Fibroblast of lung (primary cell): Measurements from ENCODE around the gene TTLL9. TPM values are rescaled to one million over a fixed set of nuclear protein-coding genes. Genes with fewer than 3 reads are reported as not detected.

Source experiments
- DNase-seq, 2 donors: peaks; one replicate each; pipeline versions ENCODE4 v3.0.0 to v3.0.0-alpha.2; 2010; ENCODE audit warnings: low read depth in 2 of 2
- H2AFZ ChIP-seq: 2 replicates; pipeline ENCODE4 v1.5.1; 2012; ENCODE audit warnings: low read length, control low read depth, inconsistent platforms
- H3K27ac ChIP-seq: 2 replicates; pipeline ENCODE4 v1.5.1; 2011; ENCODE audit warnings: low read length, control low read depth; ENCODE audit not compliant: insufficient read depth
- H3K27me3 ChIP-seq: 2 replicates; pipeline ENCODE4 v1.5.1; 2011; ENCODE audit warnings: mild to moderate bottlenecking, low read length; ENCODE audit not compliant: control insufficient read depth, insufficient read depth
- H3K36me3 ChIP-seq: 2 replicates; pipeline ENCODE4 v1.5.1; 2011; ENCODE audit warnings: low read length; ENCODE audit not compliant: control insufficient read depth, insufficient read depth
- H3K4me1 ChIP-seq: 2 replicates; pipeline ENCODE4 v1.5.1; 2011; ENCODE audit warnings: low read length; ENCODE audit not compliant: control insufficient read depth, insufficient read depth; ENCODE audit errors: extremely low read depth
- H3K4me2 ChIP-seq: 2 replicates; pipeline ENCODE4 v1.5.1; 2011; ENCODE audit warnings: low read length, control low read depth; ENCODE audit not compliant: insufficient read depth; ENCODE audit errors: extremely low read depth
- H3K4me3 ChIP-seq, 4 experiments: fragments of 200-600 bp in 1 of 4; sonication (generic) in 1 of 4; replicated peaks in 1 of 4; 2 replicates each; pipeline ENCODE4 v1.5.1; 2011 to 2016; ENCODE audit warnings: low read length in 4 of 4, low read depth in 3 of 4, mild to moderate bottlenecking in 3 of 4, control low read depth in 2 of 4, inconsistent platforms in 1 of 4, mixed read lengths in 1 of 4; ENCODE audit not compliant: insufficient read depth in 1 of 4; ENCODE audit errors: control extremely low read depth in 1 of 4
- H3K79me2 ChIP-seq: 2 replicates; pipeline ENCODE4 v1.5.1; 2012; ENCODE audit warnings: mild to moderate bottlenecking, low read length, inconsistent platforms; ENCODE audit not compliant: control insufficient read depth, insufficient read depth
- H3K9ac ChIP-seq: 2 replicates; pipeline ENCODE4 v1.5.1; 2011; ENCODE audit warnings: mild to moderate bottlenecking, low read length, control low read depth; ENCODE audit not compliant: insufficient read depth
- H3K9me3 ChIP-seq: 2 replicates; pipeline ENCODE4 v1.5.1; 2012; ENCODE audit warnings: low read depth, low read length; ENCODE audit not compliant: control insufficient read depth, insufficient read depth
- H4K20me1 ChIP-seq: 2 replicates; pipeline ENCODE4 v1.5.1; 2011; ENCODE audit warnings: low read length; ENCODE audit not compliant: control insufficient read depth, insufficient read depth; ENCODE audit errors: extremely low read depth
- CTCF ChIP-seq, 2 donors: IDR thresholded peaks in 1 of 2; conservative IDR thresholded peaks in 1 of 2; 1 replicate in 1 of 2; 2 replicates in 1 of 2; pipeline ENCODE4 v1.5.1; 2011 to 2012; ENCODE audit warnings: low read length in 2 of 2, control low read depth in 1 of 2, inconsistent platforms in 1 of 2, low read depth in 1 of 2, mild to moderate bottlenecking in 1 of 2
- EZH2 ChIP-seq: IDR thresholded peaks from 2 replicates; pipeline ENCODE4 v1.5.1; 2012; ENCODE audit warnings: low read length, control low read depth, mild to moderate bottlenecking; ENCODE audit errors: missing control alignments
- polyA plus RNA-seq, 2 donors: library from polyadenylated mRNA; depleted of rRNA in 1 of 2; stranded (reverse) in 1 of 2; unstranded in 1 of 2; fragments of >200 nt; gene quantifications; 2 replicates each; pipeline ENCODE4 v1.2.1, GENCODE V29; 2011 to 2012; ENCODE audit warnings: missing spikeins in 1 of 2
- total RNA-seq: library from RNA; depleted of rRNA; stranded (reverse); fragments of >200 nt; gene quantifications from 2 replicates; pipeline ENCODE4 v1.2.1, GENCODE V29; 2014

Gene TTLL9
- total and polyA plus RNA-seq, 2 donors (not counting 1 experiment from before 2014, with no cell fraction given) = 0.05 TPM; not detected in 1

- Histone ChIP-seq H3K79me2 (no peaks in the 10 kb centered on the region), H3K36me3 (no peaks in the 10 kb centered on the region), H3K9me3 (no peaks in the 10 kb centered on the region), H3K27me3 (peaks cover 11% of the 10 kb centered on the region), H4K20me1 (no peaks in the 10 kb centered on the region), H3K4me3 (no peak overlapping the region), H3K4me1 (no peaks in the 10 kb centered on the region), H3K4me2 (no peak overlapping the region), H3K9ac (no peak overlapping the region), H2AFZ (no peak overlapping the region), H3K27ac (no peak overlapping the region)
- DNase-seq = no peak
- TF ChIP-seq CTCF (conservative IDR thresholded peaks at IDR 0.05 in 1 of 2, IDR thresholded peaks at IDR 0.05 in 1 of 2; ENCODE audit: low read depth in 1 of 2, low read length in 2 of 2) = no peak
- TF ChIP-seq EZH2 = no peak
Observed at GRCh38 chr20:31901615-31902014, 31.2 kb downstream of the TTLL9 start.

- Histone ChIP-seq H4K20me1 (no peaks in the 10 kb centered on the region), H3K27me3 (peaks cover 7% of the 10 kb centered on the region), H3K4me3 (no peak overlapping the region), H3K36me3 (no peaks in the 10 kb centered on the region), H3K9me3 (no peaks in the 10 kb centered on the region), H3K79me2 (no peaks in the 10 kb centered on the region), H3K27ac (no peak overlapping the region), H2AFZ (no peak overlapping the region), H3K9ac (no peak overlapping the region), H3K4me1 (no peaks in the 10 kb centered on the region), H3K4me2 (no peak overlapping the region)
- TF ChIP-seq EZH2 (no peak), CTCF (conservative IDR thresholded peaks at IDR 0.05 in 1 of 2, IDR thresholded peaks at IDR 0.05 in 1 of 2; ENCODE audit: low read depth in 1 of 2, low read length in 2 of 2) (no peak)
- DNase-seq = no peak
Observed at GRCh38 chr20:31903627-31904386, 33.4 kb downstream of the TTLL9 start.

GRCh38 chr20:31906001-31906400 lies 35.6 kb downstream of the TTLL9 start:
- no peaks in the 10 kb centered on the region for H3K79me2 ChIP-seq
- no peak overlapping the region for H3K9ac ChIP-seq
- H3K27me3 ChIP-seq = no peaks in the 10 kb centered on the region
- no peaks in the 10 kb centered on the region for H3K4me1 ChIP-seq
- no peaks in the 10 kb centered on the region for H3K36me3 ChIP-seq
- no peaks in the 10 kb centered on the region for H4K20me1 ChIP-seq
- no peak overlapping the region for H2AFZ ChIP-seq
- DNase-seq = no peak
- no peaks in the 10 kb centered on the region for H3K9me3 ChIP-seq
- H3K4me3 ChIP-seq = no peak overlapping the region
- H3K4me2 ChIP-seq = no peak overlapping the region
- no peak for TF ChIP-seq CTCF (conservative IDR thresholded peaks at IDR 0.05 in 1 of 2, IDR thresholded peaks at IDR 0.05 in 1 of 2; ENCODE audit: low read depth in 1 of 2, low read length in 2 of 2)
- TF ChIP-seq EZH2 = no peak
- H3K27ac ChIP-seq = no peak overlapping the region
